Stomach smooth muscle (tissue), 2 donors: ENCODE data around the gene NMNAT2.

Experiments used
- H3K27ac ChIP-seq: one replicate; pipeline ENCODE4 v1.7.0; 2013; ENCODE audit warnings: mild to moderate bottlenecking, low read length, inconsistent platforms
- H3K27me3 ChIP-seq, 2 donors: one replicate each; pipeline ENCODE4 v1.7.0; 2013; ENCODE audit warnings: low read length in 2 of 2; ENCODE audit not compliant: insufficient read depth in 2 of 2, control insufficient read depth in 1 of 2
- H3K36me3 ChIP-seq, 2 donors: one replicate each; pipeline ENCODE4 v1.7.0; 2013; ENCODE audit warnings: low read length in 2 of 2; ENCODE audit not compliant: control insufficient read depth in 2 of 2, insufficient read depth in 2 of 2
- H3K4me1 ChIP-seq: one replicate; pipeline ENCODE4 v1.7.0; 2013; ENCODE audit warnings: low read length; ENCODE audit not compliant: control insufficient read depth, insufficient read depth
- H3K4me3 ChIP-seq, 2 donors: one replicate each; pipeline ENCODE4 v1.7.0; 2013; ENCODE audit warnings: low read length in 2 of 2
- H3K9ac ChIP-seq, 2 donors: one replicate each; pipeline ENCODE4 v1.7.0; 2013; ENCODE audit warnings: low read length in 2 of 2, mild to moderate bottlenecking in 1 of 2
- H3K9me3 ChIP-seq, 2 donors: one replicate each; pipeline ENCODE4 v1.7.0; 2013; ENCODE audit warnings: low read length in 2 of 2; ENCODE audit not compliant: control insufficient read depth in 2 of 2
- donor health status: healthy.
- donor health status: Pancreatic carcinoma.

NMNAT2 gene

GRCh38 chr1:183228347-183229220 is 189.6 kb downstream of the NMNAT2 start:
- Histone ChIP-seq H3K27me3 (no peaks in the 10 kb centered on the region), H3K4me1 (no peaks in the 10 kb centered on the region), H3K4me3 (no peak overlapping the region), H3K27ac (no peak overlapping the region), H3K36me3 (no peaks in the 10 kb centered on the region), H3K9ac (no peak overlapping the region), H3K9me3 (no peaks in the 10 kb centered on the region)

- H3K9me3 ChIP-seq: no peaks in the 10 kb centered on the region
- no peak overlapping the region for H3K4me3 ChIP-seq
- H3K27ac ChIP-seq: no peak overlapping the region
- H3K27me3 ChIP-seq: no peaks in the 10 kb centered on the region
- no peak overlapping the region for H3K9ac ChIP-seq
- no peaks in the 10 kb centered on the region for H3K36me3 ChIP-seq
- H3K4me1 ChIP-seq: no peaks in the 10 kb centered on the region
Measured at GRCh38 chr1:183227422-183228346, 190.5 kb downstream of the NMNAT2 start.

- Histone ChIP-seq H3K4me3 (no peak overlapping the region), H3K27ac (no peak overlapping the region), H3K27me3 (no peaks in the 10 kb centered on the region), H3K9ac (no peak overlapping the region), H3K4me1 (no peaks in the 10 kb centered on the region), H3K36me3 (no peaks in the 10 kb centered on the region), H3K9me3 (no peaks in the 10 kb centered on the region)
Measured at GRCh38 chr1:183226963-183227362, 191.2 kb downstream of the NMNAT2 start.

- Histone ChIP-seq H3K27ac (no peak overlapping the region), H3K9ac (no peak overlapping the region), H3K9me3 (no peaks in the 10 kb centered on the region), H3K4me3 (no peak overlapping the region), H3K36me3 (no peaks in the 10 kb centered on the region), H3K27me3 (no peaks in the 10 kb centered on the region), H3K4me1 (no peaks in the 10 kb centered on the region)
Measured at GRCh38 chr1:183226361-183226760, 191.8 kb downstream of the NMNAT2 start.

GRCh38 chr1:183223467-183223866 is 194.7 kb downstream of the NMNAT2 start:
- Histone ChIP-seq H3K27me3 (no peaks in the 10 kb centered on the region), H3K9me3 (no peaks in the 10 kb centered on the region)

GRCh38 chr1:183222909-183223308 is 195.3 kb downstream of the NMNAT2 start:
- H3K9ac ChIP-seq: no peak overlapping the region
- no peak overlapping the region for H3K27ac ChIP-seq
- H3K36me3 ChIP-seq: no peaks in the 10 kb centered on the region
- H3K4me1 ChIP-seq: peaks cover 20% of the 10 kb centered on the region
- no peaks in the 10 kb centered on the region for H3K9me3 ChIP-seq
- no peak overlapping the region for H3K4me3 ChIP-seq
- no peaks in the 10 kb centered on the region for H3K27me3 ChIP-seq

More at GRCh38 chr1:183223467-183223866, 194.7 kb downstream of the NMNAT2 start:
- H3K4me1 ChIP-seq: peaks cover 15% of the 10 kb centered on the region
- H3K4me3 ChIP-seq: no peak overlapping the region
- no peak overlapping the region for H3K9ac ChIP-seq
- H3K27ac ChIP-seq: no peak overlapping the region
- H3K36me3 ChIP-seq: no peaks in the 10 kb centered on the region

GRCh38 chr1:183219616-183220009 is 198.6 kb downstream of the NMNAT2 start:
- H3K36me3 ChIP-seq: no peaks in the 10 kb centered on the region
- no peaks in the 10 kb centered on the region for H3K27me3 ChIP-seq

GRCh38 chr1:183218971-183219615 is 199.1 kb downstream of the NMNAT2 start:
- peak overlapping the region; percentile 92 for H3K27ac ChIP-seq
- H3K4me1 ChIP-seq: peaks cover 30% of the 10 kb centered on the region
- peak overlapping the region in 1 of 2 donors; percentile 22 for H3K4me3 ChIP-seq
- no peaks in the 10 kb centered on the region for H3K36me3 ChIP-seq
- no peaks in the 10 kb centered on the region for H3K9me3 ChIP-seq
- H3K27me3 ChIP-seq: no peaks in the 10 kb centered on the region
- peak overlapping the region; percentile 32 to 62 for H3K9ac ChIP-seq

More at GRCh38 chr1:183219616-183220009, 198.6 kb downstream of the NMNAT2 start:
- H3K27ac ChIP-seq: peak overlapping the region; percentile 92
- H3K9ac ChIP-seq: peak overlapping the region; percentile 32 to 42
- H3K4me1 ChIP-seq: peaks cover 30% of the 10 kb centered on the region
- no peak overlapping the region for H3K4me3 ChIP-seq
- H3K9me3 ChIP-seq: no peaks in the 10 kb centered on the region

- H3K36me3 ChIP-seq: no peaks in the 10 kb centered on the region
- no peak overlapping the region for H3K4me3 ChIP-seq
- no peaks in the 10 kb centered on the region for H3K9me3 ChIP-seq
- H3K4me1 ChIP-seq: peaks cover 30% of the 10 kb centered on the region
- peak overlapping the region; percentile 26 to 62 for H3K9ac ChIP-seq
- peak overlapping the region; percentile 92 for H3K27ac ChIP-seq
- H3K27me3 ChIP-seq: no peaks in the 10 kb centered on the region
Measured at GRCh38 chr1:183218027-183218618, 200.1 kb downstream of the NMNAT2 start.

GRCh38 chr1:183215936-183216335 is 202.2 kb downstream of the NMNAT2 start:
- Histone ChIP-seq H3K4me1 (peaks cover 30% of the 10 kb centered on the region), H3K9me3 (no peaks in the 10 kb centered on the region), H3K27me3 (no peaks in the 10 kb centered on the region), H3K36me3 (no peaks in the 10 kb centered on the region), H3K9ac (no peak overlapping the region), H3K4me3 (no peak overlapping the region), H3K27ac (no peak overlapping the region)
